Fibroblast of skin of scalp (primary cell): Measurements from ENCODE around the gene GPR32. TPM values are rescaled to one million over a fixed set of nuclear protein-coding genes. Genes with fewer than 3 reads are reported as not detected.
"Not testable (repeated sequence)": the region's sequence is repeated elsewhere in the genome, so short reads cannot be mapped to it uniquely, and the experiment has no call there.

Experiments used
- DNase-seq: peaks from one replicate; pipeline ENCODE4 v3.0.0-alpha.2; 2013
- polyA plus RNA-seq, 2 experiments: library from polyadenylated mRNA; unstranded; fragments of 120-200 nt; gene quantifications; one replicate each; pipeline ENCODE4 v1.2.1, GENCODE V29; 2013; ENCODE audit not compliant: insufficient read length in 2 of 2

GPR32 gene, protein sequence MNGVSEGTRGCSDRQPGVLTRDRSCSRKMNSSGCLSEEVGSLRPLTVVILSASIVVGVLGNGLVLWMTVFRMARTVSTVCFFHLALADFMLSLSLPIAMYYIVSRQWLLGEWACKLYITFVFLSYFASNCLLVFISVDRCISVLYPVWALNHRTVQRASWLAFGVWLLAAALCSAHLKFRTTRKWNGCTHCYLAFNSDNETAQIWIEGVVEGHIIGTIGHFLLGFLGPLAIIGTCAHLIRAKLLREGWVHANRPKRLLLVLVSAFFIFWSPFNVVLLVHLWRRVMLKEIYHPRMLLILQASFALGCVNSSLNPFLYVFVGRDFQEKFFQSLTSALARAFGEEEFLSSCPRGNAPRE
- not detected for polyA plus RNA-seq (2013, experiment 1 of 2; ENCODE audit: insufficient read length)
- polyA plus RNA-seq (2013, experiment 2 of 2; ENCODE audit: insufficient read length) = not detected

DNA sequence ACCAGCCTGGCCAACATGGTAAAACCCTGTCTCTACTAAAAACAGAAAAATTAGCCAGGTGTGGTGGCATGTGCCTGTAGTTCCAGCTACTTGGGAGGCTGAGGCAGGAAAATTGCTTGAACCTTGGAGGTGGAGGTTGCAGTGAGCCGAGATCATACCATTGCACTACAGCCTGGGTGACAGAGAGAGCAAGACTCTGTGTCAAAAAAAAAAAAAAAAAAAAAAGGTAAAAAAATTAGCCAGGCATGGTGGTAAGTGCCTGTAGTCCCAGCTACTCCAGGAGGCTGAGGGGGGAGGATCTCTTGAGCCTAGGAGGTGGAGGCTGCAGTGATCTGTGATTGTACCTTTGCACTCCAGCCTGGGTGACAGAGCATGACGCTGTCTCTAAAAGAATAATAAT is at the start of gene GPR32:
TSS of gene GPR32 (plus strand) at position 301 of the 400 bp plus-strand sequence. CDS start 137 bp downstream, outside the sequence.
- not testable (repeated sequence) for DNase-seq

DNA sequence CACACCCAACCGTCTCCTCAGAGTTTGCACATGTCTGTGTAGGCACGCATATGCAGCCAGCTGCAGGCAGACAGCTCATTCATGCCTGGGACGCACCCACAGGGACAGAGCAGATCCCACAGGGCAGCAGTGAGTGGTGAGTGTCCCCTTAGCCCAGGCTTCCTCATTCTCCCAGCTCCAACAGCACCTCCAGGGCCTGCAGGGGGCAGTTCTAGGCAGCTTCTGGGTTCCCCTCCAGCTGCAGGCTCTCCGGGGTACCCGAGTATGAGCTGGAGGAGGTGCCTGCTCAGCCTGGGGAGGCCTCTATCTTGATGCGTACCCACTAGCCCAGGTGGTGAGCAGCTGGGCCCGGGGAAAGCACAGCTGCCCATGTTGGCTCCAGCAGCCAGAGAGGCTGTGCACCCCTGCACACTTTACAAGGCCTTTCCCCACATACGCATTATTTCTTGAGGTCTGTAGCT is 49.3 kb upstream of the GPR32 start:
- peak; percentile 63 for DNase-seq

DNA sequence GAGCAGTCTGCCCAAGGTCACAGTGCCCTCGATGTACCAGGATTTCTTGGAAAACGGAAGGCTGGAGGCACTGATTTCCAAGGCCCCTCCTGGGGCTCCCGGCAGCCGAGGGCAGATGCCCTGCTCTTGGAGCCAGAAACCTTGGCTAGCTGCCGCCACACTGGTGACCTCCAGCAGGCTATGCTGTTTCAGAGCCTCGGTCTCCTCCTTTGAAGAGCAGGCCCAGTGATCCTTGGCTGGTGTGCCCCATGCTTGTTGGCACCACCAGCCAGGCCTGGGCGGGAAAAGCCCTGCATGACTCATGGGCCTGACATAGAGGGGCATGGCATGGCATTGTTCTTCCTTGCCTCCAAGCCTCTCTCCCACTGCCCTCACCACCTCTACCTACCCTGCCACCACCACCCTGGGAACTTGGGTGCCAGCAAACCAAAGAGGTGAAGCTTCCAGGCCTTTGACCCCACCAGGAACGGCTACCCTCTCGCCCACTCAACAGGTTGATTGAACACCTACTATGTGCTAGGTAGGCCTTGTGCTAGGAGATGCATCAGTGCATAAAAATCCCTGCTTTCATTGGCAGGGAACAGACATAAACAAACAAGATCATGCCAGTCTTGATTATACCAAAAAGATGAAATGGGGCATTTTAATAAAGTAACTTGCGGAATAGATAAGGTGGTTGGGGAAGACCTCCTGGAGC is 48.7 kb upstream of the GPR32 start:
- DNase-seq = no peak

DNA sequence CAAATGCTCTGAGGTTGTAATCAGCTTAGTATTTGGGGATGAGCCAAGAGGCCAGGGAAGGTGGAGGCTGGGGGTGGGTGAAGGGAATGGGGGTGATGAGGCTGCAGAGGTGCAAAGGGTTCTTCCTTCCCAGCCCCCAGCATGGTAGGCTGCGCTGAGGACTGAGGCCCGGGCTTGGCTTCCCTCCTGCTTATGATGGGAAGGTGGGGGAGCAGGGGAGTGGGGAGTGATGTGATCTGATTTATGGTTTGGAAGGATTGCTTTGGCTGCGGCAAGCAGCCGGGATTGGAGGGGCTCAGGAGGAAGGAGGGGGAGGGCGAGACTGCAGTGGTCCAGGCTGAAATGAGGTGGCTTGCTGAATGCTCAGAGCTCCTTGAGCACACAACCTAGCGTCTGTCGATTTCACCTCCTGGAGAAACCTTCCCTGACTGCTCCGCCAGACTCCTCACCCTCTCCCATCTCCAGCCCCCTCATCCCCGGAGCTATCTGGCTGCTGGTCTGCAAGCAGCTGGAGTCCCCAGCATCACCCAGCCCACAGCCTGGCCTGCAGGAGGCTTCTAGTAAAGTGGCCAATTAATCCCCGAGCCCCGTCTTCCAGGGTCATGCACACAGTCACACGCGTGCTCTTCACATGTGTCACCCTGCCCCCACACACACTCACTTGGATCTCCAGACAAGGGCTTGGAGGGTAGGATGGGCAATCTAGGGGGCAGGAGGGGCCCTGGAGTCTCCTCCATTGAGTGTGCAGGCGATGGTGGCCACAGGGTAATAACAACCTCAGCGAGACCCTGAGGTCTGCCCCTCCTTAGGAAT is 47.9 kb upstream of the GPR32 start:
- DNase-seq = no peak

DNA sequence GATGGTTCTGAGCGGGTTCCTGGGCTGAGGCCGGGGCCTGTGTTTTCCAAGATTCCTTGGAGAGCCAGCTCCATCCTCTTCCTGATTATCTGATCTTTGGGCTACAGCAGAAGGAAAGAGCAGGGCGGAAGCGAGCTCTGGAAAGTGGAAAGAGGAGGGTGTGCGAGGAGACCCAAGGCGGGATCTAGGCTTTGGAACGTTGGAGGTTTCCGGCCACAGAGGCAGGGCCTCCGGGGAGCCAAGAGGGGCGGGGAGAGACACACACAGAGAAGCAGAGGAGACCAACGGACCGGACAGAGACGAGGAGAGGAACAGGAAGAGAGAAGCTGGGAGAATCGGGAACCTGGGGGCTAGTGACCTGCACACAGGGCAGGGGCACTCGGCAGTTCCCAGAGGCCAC is 47.2 kb upstream of the GPR32 start, which contains the start of gene CLEC11A:
TSS of gene CLEC11A (plus strand) at position 296 of the 400 bp plus-strand sequence. CDS start 162 bp downstream, outside the sequence.
- DNase-seq = peak; percentile 87

DNA sequence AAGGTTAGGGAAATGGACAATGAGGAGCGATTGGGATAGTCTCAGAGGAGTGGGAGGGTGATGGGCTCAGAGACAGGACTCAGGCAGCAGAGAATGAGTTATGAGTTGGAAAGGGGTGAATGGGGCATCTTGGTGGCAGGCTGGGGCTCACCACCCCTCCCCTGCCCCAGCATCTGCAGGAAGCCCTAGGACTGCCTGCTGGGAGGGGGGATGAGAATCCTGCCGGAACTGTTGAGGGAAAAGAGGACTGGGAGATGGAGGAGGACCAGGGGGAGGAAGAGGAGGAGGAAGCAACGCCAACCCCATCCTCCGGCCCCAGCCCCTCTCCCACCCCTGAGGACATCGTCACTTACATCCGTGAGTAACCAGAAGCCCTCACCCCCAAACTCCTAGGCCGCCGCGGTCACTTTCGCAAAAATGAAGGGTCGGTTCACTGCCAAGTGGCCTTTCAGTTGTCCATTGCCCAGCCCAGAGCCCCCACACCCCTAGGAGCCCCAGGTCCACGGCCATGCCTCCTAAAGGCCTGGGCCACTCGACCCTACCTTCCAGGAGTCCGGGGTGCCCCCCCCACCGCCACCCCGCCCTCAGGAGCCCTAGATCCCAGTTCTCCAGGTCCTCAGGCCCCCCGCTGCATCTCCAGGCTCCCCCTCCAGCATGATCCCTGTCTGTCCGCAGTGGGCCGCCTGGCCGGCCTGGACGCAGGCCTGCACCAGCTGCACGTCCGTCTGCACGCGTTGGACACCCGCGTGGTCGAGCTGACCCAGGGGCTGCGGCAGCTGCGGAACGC is 46.3 kb upstream of the GPR32 start:
- no peak for DNase-seq

DNA sequence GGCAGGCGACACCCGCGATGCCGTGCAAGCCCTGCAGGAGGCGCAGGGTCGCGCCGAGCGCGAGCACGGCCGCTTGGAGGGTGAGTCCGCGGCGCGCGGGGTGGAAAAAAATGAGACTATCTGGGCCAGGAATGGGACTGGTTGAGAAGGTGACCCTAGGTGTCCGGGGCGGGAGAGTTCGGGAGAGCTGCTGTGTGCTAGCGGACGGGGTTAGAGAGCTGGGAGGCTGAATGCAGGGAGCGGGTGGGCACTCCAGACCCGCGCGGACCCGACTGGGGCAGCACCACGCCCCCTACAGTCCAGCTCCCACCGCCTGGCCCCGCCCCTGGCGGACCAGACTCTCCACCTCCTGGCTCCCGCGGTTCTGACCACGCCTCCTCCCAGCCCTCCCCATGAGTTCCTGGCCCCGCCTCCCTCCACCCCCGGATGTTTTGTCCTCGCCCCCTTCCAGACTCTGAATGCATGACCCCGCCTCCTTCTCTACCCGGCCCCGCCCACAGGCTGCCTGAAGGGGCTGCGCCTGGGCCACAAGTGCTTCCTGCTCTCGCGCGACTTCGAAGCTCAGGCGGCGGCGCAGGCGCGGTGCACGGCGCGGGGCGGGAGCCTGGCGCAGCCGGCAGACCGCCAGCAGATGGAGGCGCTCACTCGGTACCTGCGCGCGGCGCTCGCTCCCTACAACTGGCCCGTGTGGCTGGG is 45.6 kb upstream of the GPR32 start:
- peak; percentile 100 for DNase-seq

DNA sequence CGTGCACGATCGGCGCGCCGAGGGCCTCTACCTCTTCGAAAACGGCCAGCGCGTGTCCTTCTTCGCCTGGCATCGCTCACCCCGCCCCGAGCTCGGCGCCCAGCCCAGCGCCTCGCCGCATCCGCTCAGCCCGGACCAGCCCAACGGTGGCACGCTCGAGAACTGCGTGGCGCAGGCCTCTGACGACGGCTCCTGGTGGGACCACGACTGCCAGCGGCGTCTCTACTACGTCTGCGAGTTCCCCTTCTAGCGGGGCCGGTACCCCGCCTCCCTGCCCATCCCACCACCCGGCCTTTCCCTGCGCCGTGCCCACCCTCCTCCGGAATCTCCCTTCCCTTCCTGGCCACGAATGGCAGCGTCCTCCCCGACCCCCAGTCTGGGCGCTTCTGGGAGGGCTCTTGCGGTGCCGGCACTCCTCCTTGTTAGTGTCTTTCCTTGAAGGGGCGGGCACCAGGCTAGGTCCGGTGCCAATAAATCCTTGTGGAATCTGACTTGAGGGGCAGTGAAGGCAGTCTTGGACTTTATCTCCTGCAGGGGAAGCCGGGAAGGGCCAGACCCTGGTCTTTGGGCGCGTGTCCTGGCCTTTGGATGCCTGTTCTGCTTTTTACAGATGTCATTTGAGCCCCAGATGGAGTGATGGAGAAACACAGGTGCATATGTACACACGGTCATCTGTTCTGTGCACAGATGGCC is 44.9 kb upstream of the GPR32 start:
- DNase-seq = no peak

DNA sequence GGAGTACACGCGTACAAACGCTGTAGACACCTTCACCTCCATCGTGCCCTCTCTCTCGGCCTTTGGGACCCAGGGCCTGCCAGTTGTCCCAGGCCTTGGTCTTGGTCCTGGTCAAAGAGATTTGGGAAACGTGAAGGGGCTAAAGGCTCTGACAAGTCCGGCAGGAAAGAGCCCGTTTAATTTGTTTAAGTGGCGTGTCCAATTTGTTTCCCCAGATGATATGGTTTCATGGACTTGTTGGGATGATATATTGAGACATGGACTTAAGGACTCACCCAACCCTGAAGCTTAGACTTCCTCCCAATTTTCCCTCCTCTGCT is 44.4 kb upstream of the GPR32 start:
- no peak for DNase-seq

DNA sequence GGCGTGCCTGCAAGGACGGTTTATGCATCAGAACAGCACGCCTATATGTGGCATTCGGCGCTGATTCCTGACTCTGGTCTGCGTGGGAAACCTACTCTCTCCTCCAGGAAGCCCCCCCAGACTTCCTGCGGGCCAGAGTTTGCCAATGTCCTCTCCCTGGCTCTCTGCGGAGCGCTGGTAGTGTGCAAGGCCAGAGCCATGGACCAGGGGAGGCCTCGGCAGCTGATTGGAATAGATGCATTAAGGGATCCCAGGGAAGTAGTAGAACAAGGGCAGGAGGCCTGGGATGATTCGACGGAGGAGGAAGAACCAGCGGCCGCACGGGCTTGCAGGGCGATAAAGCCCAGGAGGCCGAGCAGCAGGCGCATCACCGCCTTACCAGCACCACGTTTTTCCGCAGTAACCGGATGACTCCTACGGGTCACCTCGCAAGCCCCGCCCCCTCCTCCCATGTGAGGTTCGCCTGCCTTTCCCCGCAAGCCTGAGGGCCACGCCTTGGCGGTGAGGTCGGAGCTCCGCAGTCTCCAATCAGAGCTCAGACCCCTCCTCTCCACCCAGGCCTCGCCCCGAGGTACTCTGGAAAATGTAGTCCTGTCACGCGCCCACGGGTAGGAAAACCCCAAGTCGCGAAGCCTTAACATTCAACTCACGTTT is 42.1 kb upstream of the GPR32 start:
- DNase-seq = peak; percentile 74

DNA sequence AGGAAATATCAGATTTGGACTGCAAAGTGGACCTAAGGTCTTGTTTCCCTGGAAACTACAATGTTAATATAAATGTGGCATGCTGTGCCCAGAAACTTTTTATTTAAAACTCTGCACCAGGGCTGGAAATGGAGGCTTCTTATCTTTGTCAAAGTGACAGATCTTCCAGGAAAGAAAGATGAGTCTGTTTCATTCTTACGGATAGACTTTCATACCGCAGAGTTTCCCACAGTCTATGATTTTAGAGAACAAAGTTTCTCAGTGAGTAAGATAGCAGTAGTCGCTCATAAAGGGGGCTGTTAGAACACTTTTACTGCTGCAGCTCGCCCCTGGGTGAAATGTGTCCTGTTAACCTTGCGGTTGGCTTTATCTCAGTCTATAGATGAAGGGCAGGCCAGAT is 40.4 kb upstream of the GPR32 start:
- DNase-seq = no peak

DNA sequence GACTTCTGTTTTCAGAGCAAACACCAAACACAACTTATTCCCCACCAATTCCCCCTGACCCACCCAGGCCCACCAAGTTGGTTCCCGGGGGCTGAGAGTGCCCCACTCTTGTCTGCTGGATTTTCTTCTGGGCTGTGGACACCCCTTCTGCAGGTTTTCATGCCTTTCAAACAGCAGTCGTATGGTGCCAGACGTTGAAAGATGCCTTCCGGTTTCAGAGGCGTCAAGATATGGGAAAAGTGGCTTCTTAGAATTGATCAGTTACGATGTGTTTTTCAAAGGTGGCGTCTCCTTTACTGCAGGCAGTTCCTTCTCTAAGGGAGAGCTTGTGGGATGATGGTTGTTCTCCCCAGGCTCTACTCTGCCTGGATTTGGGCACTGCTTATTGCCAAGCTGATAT is 34.4 kb upstream of the GPR32 start:
- DNase-seq = no peak

DNA sequence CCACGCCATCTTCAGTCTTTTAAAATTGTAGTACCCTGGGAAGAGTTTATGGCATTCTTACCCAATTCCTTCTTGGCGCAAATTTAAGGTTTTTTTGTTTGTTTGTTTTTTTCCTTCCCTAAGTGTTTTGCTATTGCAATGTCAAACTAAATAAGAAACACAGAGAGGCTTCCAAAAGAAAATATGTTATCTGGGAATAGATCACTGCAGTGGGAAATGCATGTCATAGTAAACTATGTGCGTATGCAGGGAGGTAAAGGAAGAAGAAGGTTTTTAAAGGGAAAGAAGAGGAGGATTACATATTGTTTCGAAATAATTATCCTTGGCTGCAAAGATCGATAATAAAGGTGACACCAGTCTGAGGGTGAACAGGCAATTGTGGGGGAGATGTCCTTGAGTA is 33.9 kb upstream of the GPR32 start:
- no peak for DNase-seq

DNA sequence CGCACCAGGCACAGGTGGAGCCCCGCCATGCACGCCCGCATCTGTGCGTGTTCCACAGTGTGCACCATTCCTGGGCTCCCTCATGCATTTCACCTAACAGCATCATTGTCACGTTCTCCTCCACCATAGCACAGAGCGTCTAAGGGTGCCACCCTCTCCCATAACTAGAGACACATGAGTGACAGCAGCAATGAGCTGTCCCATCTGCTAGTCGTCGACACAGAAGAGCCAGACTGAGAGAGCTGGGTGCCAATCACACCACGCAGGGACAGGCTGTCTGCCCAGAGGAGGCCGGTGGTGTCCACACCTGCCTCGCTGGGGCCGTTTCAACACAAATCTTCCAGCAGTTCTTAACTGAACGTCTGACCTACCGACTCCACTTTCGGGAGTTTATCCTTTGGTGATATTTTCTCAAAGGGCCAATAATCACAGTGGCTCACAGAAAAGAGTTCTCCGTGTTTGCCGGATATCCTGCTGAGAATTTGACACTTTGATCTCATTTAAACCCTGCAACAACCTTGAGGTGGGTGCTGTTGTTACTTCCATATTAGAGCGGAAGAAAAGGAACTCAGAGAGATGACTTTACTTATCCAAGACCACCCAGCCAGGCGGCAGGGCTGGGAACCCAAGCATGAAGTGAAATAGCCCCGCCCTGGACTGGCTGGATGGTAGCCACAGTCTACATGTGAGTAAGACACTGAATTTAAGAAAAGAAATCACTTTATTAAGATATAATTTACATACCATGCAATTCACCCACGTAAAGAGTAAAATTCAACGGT is 30.9 kb upstream of the GPR32 start:
- no peak for DNase-seq

DNA sequence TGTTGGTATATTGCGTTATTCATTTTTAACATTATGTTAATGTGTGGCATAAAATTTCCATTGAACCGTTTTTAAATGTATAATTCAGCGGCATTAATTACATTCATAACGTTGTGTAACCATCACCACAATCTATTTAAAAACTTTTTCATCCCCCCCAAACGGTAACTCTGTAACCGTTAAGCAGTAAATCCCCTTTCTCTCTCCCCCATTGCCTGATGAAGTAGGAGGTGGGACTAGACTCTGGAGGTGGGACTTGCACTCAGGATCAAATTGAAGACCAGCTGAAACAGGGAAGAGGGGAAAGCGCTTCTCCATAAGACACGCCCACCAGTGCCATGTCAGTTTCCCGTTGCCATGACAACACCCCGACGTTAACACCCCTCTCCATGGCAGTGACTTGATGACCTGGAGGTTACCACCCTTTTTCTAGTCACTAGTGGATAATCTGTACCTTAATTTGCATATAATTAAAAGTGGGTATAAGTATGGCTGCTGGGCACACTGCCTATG is 30.3 kb upstream of the GPR32 start:
- no peak for DNase-seq

DNA sequence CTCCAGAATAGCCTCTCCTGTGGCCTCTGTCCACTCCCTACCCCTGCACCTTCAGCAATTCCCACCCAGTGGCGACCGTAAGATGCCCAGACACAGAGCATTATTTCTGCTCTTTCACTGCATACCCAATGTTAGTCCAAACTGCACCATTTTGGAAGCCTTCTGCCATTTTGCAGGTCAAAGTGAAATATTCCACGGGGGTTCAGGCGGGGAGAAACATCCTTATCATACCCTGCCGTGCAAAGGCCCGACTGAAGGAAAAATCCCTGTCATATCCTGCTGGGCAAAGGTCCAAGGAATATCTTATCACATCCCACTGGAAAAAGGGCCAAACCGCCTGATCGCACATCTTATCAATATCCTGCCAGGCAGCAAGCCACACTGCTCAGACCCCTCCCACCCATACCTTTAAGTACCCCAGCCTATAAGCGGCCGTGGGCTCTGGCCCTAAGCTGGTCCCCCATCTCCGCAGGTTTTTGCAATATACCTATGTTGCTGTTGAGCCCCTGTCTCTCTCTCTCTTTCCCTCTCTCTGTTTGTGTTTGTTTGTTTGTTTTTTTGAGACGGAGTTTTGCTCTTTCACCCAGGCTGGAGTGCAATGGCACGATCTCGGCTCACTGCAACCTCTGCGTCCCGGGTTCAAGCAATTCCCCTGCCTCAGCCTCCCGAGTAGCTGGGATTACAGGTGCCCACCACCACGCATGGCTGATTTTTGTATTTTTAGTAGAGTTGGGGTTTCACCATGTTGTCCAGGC is 28.9 kb upstream of the GPR32 start:
- no peak for DNase-seq

DNA sequence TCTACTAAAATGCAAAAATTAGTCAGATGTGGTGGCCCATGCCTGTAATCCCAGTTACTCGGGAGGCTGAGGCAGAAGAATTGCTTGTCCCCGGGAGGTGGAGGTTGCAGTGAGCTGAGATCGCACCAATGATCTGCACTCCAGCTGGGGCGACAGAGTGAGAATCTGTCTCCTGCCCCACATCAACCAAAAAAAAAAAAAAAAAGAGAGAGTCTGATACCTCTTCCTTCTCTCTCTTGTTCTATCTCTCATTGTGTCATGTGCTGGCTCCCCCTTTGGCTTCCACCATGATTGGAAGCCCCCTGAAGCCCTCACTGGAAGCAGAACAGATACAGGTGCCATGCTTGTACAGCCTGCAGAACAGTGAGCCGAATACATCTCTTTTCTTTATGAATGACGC is 26.7 kb upstream of the GPR32 start:
- no peak for DNase-seq

DNA sequence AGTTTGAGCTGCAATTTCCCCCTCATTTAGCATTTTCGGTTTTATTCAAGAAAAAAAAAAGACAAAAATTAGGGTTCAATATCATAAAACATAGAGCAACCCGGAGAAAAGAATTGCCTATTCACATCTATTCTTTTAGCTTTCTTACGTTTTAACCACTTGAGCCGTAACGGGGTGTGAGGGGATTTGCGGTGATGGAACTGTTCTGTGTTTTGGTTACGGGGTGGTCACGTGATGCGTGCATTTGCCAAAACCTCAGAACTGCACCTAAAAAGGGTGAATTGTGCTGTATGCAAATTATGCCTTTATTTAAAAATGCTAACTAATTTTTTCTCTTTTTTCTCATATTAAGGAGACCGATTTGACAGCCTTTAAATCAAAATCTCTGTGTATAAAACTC is 25.0 kb upstream of the GPR32 start:
- no peak for DNase-seq

DNA sequence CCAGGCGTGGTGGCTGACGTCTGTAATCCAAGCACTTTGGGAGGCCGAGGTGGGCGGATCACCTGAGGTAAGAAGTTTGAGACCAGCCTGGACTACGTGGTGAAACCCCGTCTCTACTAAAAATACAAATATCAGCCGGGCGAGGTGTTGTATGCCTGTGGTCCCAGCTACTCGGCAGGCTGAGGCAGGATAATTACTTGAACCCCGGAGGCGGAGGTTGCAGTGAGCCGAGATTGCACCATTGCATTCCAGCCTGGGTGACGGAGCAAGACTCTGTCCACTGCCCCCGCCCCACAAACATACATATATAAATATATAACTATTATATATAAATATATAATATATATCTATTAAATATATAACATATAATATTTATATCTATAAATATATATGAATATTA is 23.1 kb upstream of the GPR32 start:
- DNase-seq = not testable (repeated sequence)
